ENCODE measurements around the gene QDPR.

The QDPR gene

DNA sequence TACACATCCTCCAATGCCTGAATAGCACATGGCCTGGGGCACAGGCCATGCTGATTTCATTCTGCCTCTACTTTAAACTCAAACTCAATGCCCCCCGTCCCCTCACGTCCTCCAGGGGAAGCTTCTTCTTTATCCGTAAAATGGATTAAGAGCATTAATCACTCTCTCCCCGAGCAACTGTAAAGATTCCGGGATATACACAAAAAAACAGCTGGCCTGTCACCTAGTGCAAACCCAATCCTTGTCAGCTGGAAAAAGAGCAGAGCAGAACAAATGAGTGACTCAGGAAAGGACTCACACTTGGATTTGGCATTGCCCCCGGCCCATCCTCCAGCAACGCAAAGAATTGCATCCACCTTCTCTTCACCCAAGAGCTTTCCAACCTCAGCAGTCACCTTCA lies 7.8 kb downstream of the QDPR start:
- TF ChIP-seq EZH2phosphoT487 (IDR thresholded peaks at IDR 0.05; ENCODE audit: low read length), result no peak
- Histone ChIP-seq H3K27me3 (replicated peaks; ENCODE audit: insufficient read depth, low read length) (no peaks in the 10 kb centered on the region), H4K20me1 (ENCODE audit: insufficient read depth, low read length) (no peaks in the 10 kb centered on the region), H3K4me1 (ENCODE audit: low read length) (no peaks in the 10 kb centered on the region), H3K79me2 (ENCODE audit: low read length) (peaks cover 4% of the 10 kb centered on the region; the same call in 1 of the 2 replicates), H3K4me3 (ENCODE audit: low read length) (no peak overlapping the region), H3K9me2 (replicated peaks; ENCODE audit: insufficient read depth, low read length) (no peaks in the 10 kb centered on the region), H3K4me2 (ENCODE audit: low read depth, low read length) (no peak overlapping the region), H3K9ac (ENCODE audit: low read length) (no peak overlapping the region), H2AFZ (ENCODE audit: low read length) (no peak overlapping the region), H3K9me3 (replicated peaks; ENCODE audit: insufficient read depth, low read length) (no peaks in the 10 kb centered on the region), H3K27ac (ENCODE audit: low read length) (no peak overlapping the region), H3F3A (ENCODE audit: insufficient read depth, low read length) (no peaks in the 10 kb centered on the region), H3K36me3 (replicated peaks; ENCODE audit: insufficient read depth, low read length) (no peaks in the 10 kb centered on the region; the same call in 1 of the 2 replicates)
- DNase-seq, result no peak

DNA sequence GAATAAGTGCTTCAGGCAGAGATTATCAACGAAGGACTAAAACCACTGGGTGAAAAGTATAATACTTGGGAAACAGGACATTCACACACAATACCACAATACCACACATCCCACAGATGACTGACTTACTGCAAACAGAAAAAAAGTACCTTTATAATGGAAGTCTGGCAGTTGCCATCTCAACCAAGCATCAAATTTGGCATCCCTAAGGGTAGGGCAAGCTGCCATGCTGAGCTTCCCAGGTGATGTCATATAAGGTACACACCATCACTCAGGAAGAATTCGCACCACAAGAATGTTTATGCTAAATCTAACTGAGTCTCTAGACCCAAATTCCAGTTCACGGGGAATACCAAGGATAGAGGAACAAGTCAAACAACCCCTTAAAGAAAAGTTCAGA lies 9.1 kb downstream of the QDPR start:
- Histone ChIP-seq H4K20me1 (ENCODE audit: insufficient read depth, low read length) (no peaks in the 10 kb centered on the region), H3K36me3 (replicated peaks; ENCODE audit: insufficient read depth, low read length) (no peaks in the 10 kb centered on the region; the same call in 1 of the 2 replicates), H3K27ac (ENCODE audit: low read length) (no peak overlapping the region), H3K9ac (ENCODE audit: low read length) (no peak overlapping the region), H3K27me3 (replicated peaks; ENCODE audit: insufficient read depth, low read length) (no peaks in the 10 kb centered on the region), H3K4me1 (ENCODE audit: low read length) (no peaks in the 10 kb centered on the region), H3F3A (ENCODE audit: insufficient read depth, low read length) (no peaks in the 10 kb centered on the region), H3K9me3 (replicated peaks; ENCODE audit: insufficient read depth, low read length) (no peaks in the 10 kb centered on the region), H3K4me3 (ENCODE audit: low read length) (no peak overlapping the region), H3K9me2 (replicated peaks; ENCODE audit: insufficient read depth, low read length) (no peaks in the 10 kb centered on the region), H3K4me2 (ENCODE audit: low read depth, low read length) (no peak overlapping the region), H2AFZ (ENCODE audit: low read length) (no peak overlapping the region), H3K79me2 (ENCODE audit: low read length) (peaks cover 3% of the 10 kb centered on the region; the same call in 1 of the 2 replicates)
- no peak for DNase-seq
- TF ChIP-seq EZH2phosphoT487 (IDR thresholded peaks at IDR 0.05; ENCODE audit: low read length) (no peak), EZH2 (optimal IDR thresholded peaks at IDR 0.05; ENCODE audit: low read depth, low read length) (no peak)
- TF ChIP-seq, protein P1, sequence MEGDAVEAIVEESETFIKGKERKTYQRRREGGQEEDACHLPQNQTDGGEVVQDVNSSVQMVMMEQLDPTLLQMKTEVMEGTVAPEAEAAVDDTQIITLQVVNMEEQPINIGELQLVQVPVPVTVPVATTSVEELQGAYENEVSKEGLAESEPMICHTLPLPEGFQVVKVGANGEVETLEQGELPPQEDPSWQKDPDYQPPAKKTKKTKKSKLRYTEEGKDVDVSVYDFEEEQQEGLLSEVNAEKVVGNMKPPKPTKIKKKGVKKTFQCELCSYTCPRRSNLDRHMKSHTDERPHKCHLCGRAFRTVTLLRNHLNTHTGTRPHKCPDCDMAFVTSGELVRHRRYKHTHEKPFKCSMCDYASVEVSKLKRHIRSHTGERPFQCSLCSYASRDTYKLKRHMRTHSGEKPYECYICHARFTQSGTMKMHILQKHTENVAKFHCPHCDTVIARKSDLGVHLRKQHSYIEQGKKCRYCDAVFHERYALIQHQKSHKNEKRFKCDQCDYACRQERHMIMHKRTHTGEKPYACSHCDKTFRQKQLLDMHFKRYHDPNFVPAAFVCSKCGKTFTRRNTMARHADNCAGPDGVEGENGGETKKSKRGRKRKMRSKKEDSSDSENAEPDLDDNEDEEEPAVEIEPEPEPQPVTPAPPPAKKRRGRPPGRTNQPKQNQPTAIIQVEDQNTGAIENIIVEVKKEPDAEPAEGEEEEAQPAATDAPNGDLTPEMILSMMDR (IDR thresholded peaks at IDR 0.05; ENCODE audit: low read length), result no peak

DNA sequence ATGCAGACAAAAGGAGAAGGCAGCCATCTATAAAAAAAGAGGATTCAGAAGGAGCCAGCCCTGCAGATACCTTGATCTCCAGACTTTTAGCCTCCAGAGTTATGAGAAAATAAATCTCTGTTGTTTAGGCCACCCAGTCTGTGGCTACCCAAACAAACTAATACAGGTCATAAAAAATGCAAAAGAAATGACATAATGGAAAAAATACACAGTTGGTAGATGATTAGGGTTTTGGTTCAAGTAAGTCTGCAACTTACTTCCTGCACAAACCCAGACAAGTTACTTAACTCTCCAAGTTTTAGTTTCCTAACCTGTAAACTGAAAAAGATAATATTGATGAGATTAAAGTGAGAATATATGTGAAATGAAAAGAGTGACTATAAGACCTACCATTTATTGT lies 11.3 kb downstream of the QDPR start:
- Histone ChIP-seq H3K9ac (ENCODE audit: low read length) (no peak overlapping the region), H3F3A (ENCODE audit: insufficient read depth, low read length) (no peaks in the 10 kb centered on the region), H2AFZ (ENCODE audit: low read length) (no peak overlapping the region), H4K20me1 (ENCODE audit: insufficient read depth, low read length) (no peaks in the 10 kb centered on the region), H3K4me3 (ENCODE audit: low read length) (no peak overlapping the region), H3K36me3 (replicated peaks; ENCODE audit: insufficient read depth, low read length) (no peaks in the 10 kb centered on the region; the same call in 1 of the 2 replicates), H3K27me3 (replicated peaks; ENCODE audit: insufficient read depth, low read length) (no peaks in the 10 kb centered on the region), H3K4me2 (ENCODE audit: low read depth, low read length) (no peak overlapping the region), H3K9me2 (replicated peaks; ENCODE audit: insufficient read depth, low read length) (no peaks in the 10 kb centered on the region), H3K27ac (ENCODE audit: low read length) (no peak overlapping the region), H3K9me3 (replicated peaks; ENCODE audit: insufficient read depth, low read length) (no peaks in the 10 kb centered on the region), H3K79me2 (ENCODE audit: low read length) (no peaks in the 10 kb centered on the region; the same call in 1 of the 2 replicates), H3K4me1 (ENCODE audit: low read length) (no peaks in the 10 kb centered on the region)
- TF ChIP-seq EZH2 (optimal IDR thresholded peaks at IDR 0.05; ENCODE audit: low read depth, low read length) (no peak), EZH2phosphoT487 (IDR thresholded peaks at IDR 0.05; ENCODE audit: low read length) (no peak)
- TF ChIP-seq, protein P1 (IDR thresholded peaks at IDR 0.05; ENCODE audit: low read length), result no peak
- no peak for DNase-seq

GRCh38 chr4:17497890-17498523 lies 13.9 kb downstream of the QDPR start:
- Histone ChIP-seq H3K9me3 (replicated peaks; ENCODE audit: insufficient read depth, low read length) (no peaks in the 10 kb centered on the region), H3K27ac (ENCODE audit: low read length) (no peak overlapping the region), H3K27me3 (replicated peaks; ENCODE audit: insufficient read depth, low read length) (no peaks in the 10 kb centered on the region), H3K4me2 (ENCODE audit: low read depth, low read length) (no peak overlapping the region), H3K4me1 (ENCODE audit: low read length) (no peaks in the 10 kb centered on the region), H4K20me1 (ENCODE audit: insufficient read depth, low read length) (no peaks in the 10 kb centered on the region), H3K4me3 (ENCODE audit: low read length) (no peak overlapping the region), H3K9ac (ENCODE audit: low read length) (no peak overlapping the region), H3K9me2 (replicated peaks; ENCODE audit: insufficient read depth, low read length) (no peaks in the 10 kb centered on the region), H3F3A (ENCODE audit: insufficient read depth, low read length) (no peaks in the 10 kb centered on the region), H3K36me3 (replicated peaks; ENCODE audit: insufficient read depth, low read length) (no peaks in the 10 kb centered on the region; the same call in 1 of the 2 replicates), H2AFZ (ENCODE audit: low read length) (no peak overlapping the region), H3K79me2 (ENCODE audit: low read length) (no peaks in the 10 kb centered on the region)
- TF ChIP-seq, protein P1 (IDR thresholded peaks at IDR 0.05; ENCODE audit: low read length), result no peak
- no peak for TF ChIP-seq EZH2phosphoT487 (IDR thresholded peaks at IDR 0.05; ENCODE audit: low read length)
- TF ChIP-seq EZH2 (optimal IDR thresholded peaks at IDR 0.05; ENCODE audit: low read depth, low read length), result no peak
- no peak for DNase-seq

All from MM.1S (cell line).